A549 (cell line): ENCODE results near the gene DYNC1I1. TPM values are rescaled to one million over a fixed set of nuclear protein-coding genes. Genes with fewer than 3 reads are reported as not detected.

Experiments used
- ATAC-seq, 2 experiments: fragments of 200-7000 bp in 1 of 2; fragments of >200 bp in 1 of 2; cut with Nextera tagmentation in 1 of 2; cut with Tn5 transposase in 1 of 2; 3 replicates each; pipeline versions ENCODE4 v1.8.0 to v1.9.1; 2018 to 2020; ENCODE audit warnings: mild to moderate bottlenecking in 1 of 2, moderate library complexity in 1 of 2
- CTCF ChIA-PET: fragments of 300-600 bp; sonication (Branson Sonifier 250); formaldehyde crosslinking; extraction: SDS; loops from one replicate; lab custom pipeline; 2021; ENCODE audit warnings: antibody characterized with exemption, inconsistent platforms; lab: Yijun Ruan, JAX
- POLR2A ChIA-PET: fragments of 350-600 bp; formaldehyde crosslinking; extraction: SDS; loops from one replicate; lab custom pipeline; 2021; ENCODE audit warnings: antibody characterized with exemption, inconsistent platforms; lab: Yijun Ruan, JAX
- DNase-seq, 2 experiments: peaks; one replicate each; pipeline versions ENCODE4 v3.0.0 to v3.0.0-alpha.2; 2011 to 2016; ENCODE audit warnings: low read depth in 1 of 2, low spot score in 1 of 2
- FAIRE-seq: peaks from 2 replicates; lab custom pipeline; 2011; peaks lifted over from hg19 to GRCh38; lab: Jason Lieb, UNC
- H3K27ac ChIP-seq, 2 experiments: fragments of >200 bp; sonication (Bioruptor Twin); formaldehyde crosslinking; 3 replicates each; pipeline ENCODE4 v1.5.1; 2016 to 2017
- H3K4me1 ChIP-seq: fragments of >200 bp; sonication (Bioruptor Twin); formaldehyde crosslinking; 3 replicates; pipeline ENCODE4 v1.6.1; 2016
- H3K4me2 ChIP-seq: fragments of >200 bp; sonication (Bioruptor Twin); formaldehyde crosslinking; 3 replicates; pipeline ENCODE4 v1.6.1; 2016
- H3K4me3 ChIP-seq: fragments of >200 bp; sonication (Bioruptor Twin); formaldehyde crosslinking; 3 replicates; pipeline ENCODE4 v1.5.1; 2016
- H3K9me3 ChIP-seq: fragments of >200 bp; sonication (Bioruptor Twin); formaldehyde crosslinking; 3 replicates; pipeline ENCODE4 v1.6.1; 2016
- BHLHE40 ChIP-seq: IDR thresholded peaks from 2 replicates; pipeline ENCODE4 v1.6.1; 2012; ENCODE audit warnings: low read depth, low read length, inconsistent platforms
- CBX2 ChIP-seq: fragments of 200-600 bp; sonication (generic); IDR thresholded peaks from 2 replicates; pipeline ENCODE4 v1.6.1; 2016; ENCODE audit warnings: low read depth, mild to moderate bottlenecking, borderline replicate concordance
- CHD4 ChIP-seq: fragments of 200-600 bp; sonication (generic); IDR thresholded peaks from 2 replicates; pipeline ENCODE4 v1.6.1; 2016; ENCODE audit warnings: antibody characterized with exemption, mild to moderate bottlenecking, borderline replicate concordance
- ELK1 ChIP-seq: fragments of 150-350 bp; IDR thresholded peaks from 2 replicates; pipeline ENCODE4 v1.6.1; 2014; ENCODE audit warnings: low read depth, mild to moderate bottlenecking, low read length
- ESRRA ChIP-seq: fragments of 150-350 bp; IDR thresholded peaks from 2 replicates; pipeline ENCODE4 v1.6.1; 2014; ENCODE audit warnings: mild to moderate bottlenecking, low read length, borderline replicate concordance
- FOSL2 ChIP-seq, 2 experiments: fragments of 450-650 bp in 1 of 2; fragments of >200 bp in 1 of 2; sonication (Bioruptor Twin) in 1 of 2; formaldehyde crosslinking; IDR thresholded peaks; 2 replicates each; pipeline versions ENCODE4 v1.5.0 to v1.6.1; 2016 to 2020; ENCODE audit warnings: mild to moderate bottlenecking in 1 of 2, moderate library complexity in 1 of 2
- GATA3 ChIP-seq: IDR thresholded peaks from 2 replicates; pipeline ENCODE4 v1.6.1; 2012; ENCODE audit warnings: borderline replicate concordance
- HES2 ChIP-seq: fragments of >200 bp; sonication (Bioruptor Twin); formaldehyde crosslinking; IDR thresholded peaks from 2 replicates; pipeline ENCODE4 v1.6.1; 2016
- HEYL ChIP-seq: fragments of 250-450 bp; sonication (Bioruptor Pico); IDR thresholded peaks from 2 replicates; pipeline ENCODE4 v1.8.0; 2021; ENCODE audit warnings: mild to moderate bottlenecking, moderate library complexity
- HOXA7 ChIP-seq: fragments of 250-450 bp; sonication (Bioruptor Pico); IDR thresholded peaks from 2 replicates; pipeline ENCODE4 v1.5.0; 2020; ENCODE audit warnings: mild to moderate bottlenecking, moderate library complexity
- HOXB13 ChIP-seq: fragments of 250-450 bp; sonication (Bioruptor Pico); IDR thresholded peaks from 2 replicates; pipeline ENCODE4 v1.5.0; 2020; ENCODE audit warnings: low read depth, mild to moderate bottlenecking, moderate library complexity
- HOXB5 ChIP-seq: fragments of 250-450 bp; sonication (Bioruptor Pico); IDR thresholded peaks from 2 replicates; pipeline ENCODE4 v1.5.0; 2020; ENCODE audit warnings: mild to moderate bottlenecking, moderate library complexity
- JUNB ChIP-seq: fragments of >200 bp; sonication (Bioruptor Twin); formaldehyde crosslinking; IDR thresholded peaks from 2 replicates; pipeline ENCODE4 v1.6.1; 2016
- KDM5A ChIP-seq: fragments of 200-600 bp; sonication (generic); IDR thresholded peaks from 2 replicates; pipeline ENCODE4 v1.6.1; 2016; ENCODE audit warnings: antibody characterized with exemption, mild to moderate bottlenecking
- MAZ ChIP-seq: fragments of 150-350 bp; IDR thresholded peaks from 2 replicates; pipeline ENCODE4 v1.6.1; 2014; ENCODE audit warnings: antibody characterized with exemption, low read depth, low read length, borderline replicate concordance
- MYC ChIP-seq: IDR thresholded peaks from 2 replicates; pipeline ENCODE4 v1.6.1; 2012; ENCODE audit warnings: mild to moderate bottlenecking, inconsistent platforms, low read length, improper control_type of control experiment, borderline replicate concordance
- NFE2L2 ChIP-seq: fragments of 150-350 bp; conservative IDR thresholded peaks from 2 replicates; pipeline ENCODE4 v1.6.1; 2014; ENCODE audit warnings: low read length
- NPAS2 ChIP-seq: fragments of 250-450 bp; sonication (Bioruptor Pico); IDR thresholded peaks from 2 replicates; pipeline ENCODE4 v1.8.0; 2022; ENCODE audit warnings: mild to moderate bottlenecking, moderate library complexity, borderline replicate concordance
- NR3C1 ChIP-seq: fragments of >200 bp; sonication (Bioruptor Twin); formaldehyde crosslinking; IDR thresholded peaks from 3 replicates; pipeline ENCODE4 v1.6.1; 2017
- PHF8 ChIP-seq: fragments of 200-600 bp; sonication (generic); IDR thresholded peaks from 2 replicates; pipeline ENCODE4 v1.6.1; 2016; ENCODE audit warnings: low read depth, mild to moderate bottlenecking, antibody characterized with exemption, moderate library complexity, borderline replicate concordance
- POLR2A ChIP-seq: IDR thresholded peaks from 2 replicates; pipeline ENCODE4 v1.6.1; 2012; ENCODE audit warnings: mild to moderate bottlenecking, low read length
- POLR2AphosphoS2 ChIP-seq: conservative IDR thresholded peaks from 2 replicates; pipeline ENCODE4 v1.6.1; 2012; ENCODE audit warnings: low read length, improper control_type of control experiment, inconsistent platforms
- RFX5 ChIP-seq: fragments of 450-650 bp; IDR thresholded peaks from 2 replicates; pipeline ENCODE4 v1.7.1; 2014; ENCODE audit warnings: antibody characterized with exemption, mild to moderate bottlenecking, moderate library complexity
- SMC3 ChIP-seq: fragments of >200 bp; sonication (Bioruptor Twin); formaldehyde crosslinking; IDR thresholded peaks from 3 replicates; pipeline ENCODE4 v1.6.1; 2018; ENCODE audit warnings: inconsistent platforms
- TFCP2L1 ChIP-seq: fragments of 250-450 bp; sonication (Bioruptor Pico); IDR thresholded peaks from 2 replicates; pipeline ENCODE4 v1.5.0; 2021; ENCODE audit warnings: mild to moderate bottlenecking
- ZC3H11A ChIP-seq: fragments of 450-650 bp; IDR thresholded peaks from 2 replicates; pipeline ENCODE4 v1.6.1; 2014; ENCODE audit warnings: antibody characterized with exemption, mild to moderate bottlenecking
- ZNF302 ChIP-seq: fragments of 250-450 bp; sonication (Bioruptor Pico); IDR thresholded peaks from 2 replicates; pipeline ENCODE4 v1.9.0; 2021; ENCODE audit warnings: inconsistent platforms, mild to moderate bottlenecking, moderate library complexity
- WGBS: methylation state at CpG from one replicate; pipeline ENCODE4 v1.1.6; 2017; ENCODE audit errors: missing lambda C conversion rate; 5-methylcytosine and 5-hydroxymethylcytosine counted together
- polyA plus RNA-seq, 4 experiments: library from polyadenylated mRNA; depleted of rRNA in 3 of 4; stranded (reverse); fragments of >200 nt; fragmentation: RNase III in 1 of 4; extraction: RNeasy Plus Mini Kit Qiagen cat#74134 plus additional on column Dnase treatment in 1 of 4; gene quantifications; 2 replicates in 3 of 4; 3 replicates in 1 of 4; pipeline ENCODE4 v1.2.3, GENCODE V29; 2011 to 2017
- TF ChIP-seq, protein P1 (sequence below): fragments of 200-600 bp; sonication (generic); IDR thresholded peaks from 2 replicates; pipeline ENCODE4 v1.6.1; 2016; ENCODE audit warnings: antibody characterized with exemption, mild to moderate bottlenecking, moderate library complexity
- TF ChIP-seq, protein P2 (sequence below): IDR thresholded peaks from 2 replicates; pipeline ENCODE4 v1.6.1; 2012
- TF ChIP-seq, protein P3 (sequence below): fragments of 250-450 bp; sonication (Bioruptor Pico); IDR thresholded peaks from 2 replicates; pipeline ENCODE4 v1.5.0; 2021; ENCODE audit warnings: mild to moderate bottlenecking, moderate library complexity, borderline replicate concordance
- TF ChIP-seq, protein P4 (sequence below): fragments of 450-650 bp; IDR thresholded peaks from 2 replicates; pipeline ENCODE4 v1.6.1; 2014; ENCODE audit warnings: antibody characterized with exemption

DYNC1I1 gene
- polyA plus RNA-seq, 2 of the 4 experiments (the other 2 are of a cell fraction) = 0.04 TPM; not detected in 1

GRCh38 chr7:96059075-96059474 lies 286.7 kb downstream of the DYNC1I1 start:
- no peak for DNase-seq
- CTCF ChIA-PET = interaction anchor here (0.9 to 1.2 kb wide), 2 partner anchors 142 to 969 kb away, joined by 3 to 5 read pairs; no protein-coding TSS in a partner anchor
- no peak for FAIRE-seq
- TF ChIP-seq HOXA7 (CRISPR knock-in tag) (no peak), POLR2A (no peak), TFCP2L1 (CRISPR knock-in tag) (no peak), RFX5 (no peak), MAZ (no peak), GATA3 (no peak), SMC3 (no peak), FOSL2 (IDR thresholded peaks at IDR 0.05) (no peak), FOSL2 (CRISPR knock-in tag; IDR thresholded peaks at IDR 0.05) (no peak), KDM5A (no peak), HES2 (no peak), BHLHE40 (no peak), NR3C1 (no peak), HOXB13 (no peak), NFE2L2 (no peak), ESRRA (no peak), ZC3H11A (no peak)
- TF ChIP-seq, protein P1, sequence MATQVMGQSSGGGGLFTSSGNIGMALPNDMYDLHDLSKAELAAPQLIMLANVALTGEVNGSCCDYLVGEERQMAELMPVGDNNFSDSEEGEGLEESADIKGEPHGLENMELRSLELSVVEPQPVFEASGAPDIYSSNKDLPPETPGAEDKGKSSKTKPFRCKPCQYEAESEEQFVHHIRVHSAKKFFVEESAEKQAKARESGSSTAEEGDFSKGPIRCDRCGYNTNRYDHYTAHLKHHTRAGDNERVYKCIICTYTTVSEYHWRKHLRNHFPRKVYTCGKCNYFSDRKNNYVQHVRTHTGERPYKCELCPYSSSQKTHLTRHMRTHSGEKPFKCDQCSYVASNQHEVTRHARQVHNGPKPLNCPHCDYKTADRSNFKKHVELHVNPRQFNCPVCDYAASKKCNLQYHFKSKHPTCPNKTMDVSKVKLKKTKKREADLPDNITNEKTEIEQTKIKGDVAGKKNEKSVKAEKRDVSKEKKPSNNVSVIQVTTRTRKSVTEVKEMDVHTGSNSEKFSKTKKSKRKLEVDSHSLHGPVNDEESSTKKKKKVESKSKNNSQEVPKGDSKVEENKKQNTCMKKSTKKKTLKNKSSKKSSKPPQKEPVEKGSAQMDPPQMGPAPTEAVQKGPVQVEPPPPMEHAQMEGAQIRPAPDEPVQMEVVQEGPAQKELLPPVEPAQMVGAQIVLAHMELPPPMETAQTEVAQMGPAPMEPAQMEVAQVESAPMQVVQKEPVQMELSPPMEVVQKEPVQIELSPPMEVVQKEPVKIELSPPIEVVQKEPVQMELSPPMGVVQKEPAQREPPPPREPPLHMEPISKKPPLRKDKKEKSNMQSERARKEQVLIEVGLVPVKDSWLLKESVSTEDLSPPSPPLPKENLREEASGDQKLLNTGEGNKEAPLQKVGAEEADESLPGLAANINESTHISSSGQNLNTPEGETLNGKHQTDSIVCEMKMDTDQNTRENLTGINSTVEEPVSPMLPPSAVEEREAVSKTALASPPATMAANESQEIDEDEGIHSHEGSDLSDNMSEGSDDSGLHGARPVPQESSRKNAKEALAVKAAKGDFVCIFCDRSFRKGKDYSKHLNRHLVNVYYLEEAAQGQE = no peak
- TF ChIP-seq, protein P2, sequence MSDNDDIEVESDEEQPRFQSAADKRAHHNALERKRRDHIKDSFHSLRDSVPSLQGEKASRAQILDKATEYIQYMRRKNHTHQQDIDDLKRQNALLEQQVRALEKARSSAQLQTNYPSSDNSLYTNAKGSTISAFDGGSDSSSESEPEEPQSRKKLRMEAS = no peak
- TF ChIP-seq, protein P3, sequence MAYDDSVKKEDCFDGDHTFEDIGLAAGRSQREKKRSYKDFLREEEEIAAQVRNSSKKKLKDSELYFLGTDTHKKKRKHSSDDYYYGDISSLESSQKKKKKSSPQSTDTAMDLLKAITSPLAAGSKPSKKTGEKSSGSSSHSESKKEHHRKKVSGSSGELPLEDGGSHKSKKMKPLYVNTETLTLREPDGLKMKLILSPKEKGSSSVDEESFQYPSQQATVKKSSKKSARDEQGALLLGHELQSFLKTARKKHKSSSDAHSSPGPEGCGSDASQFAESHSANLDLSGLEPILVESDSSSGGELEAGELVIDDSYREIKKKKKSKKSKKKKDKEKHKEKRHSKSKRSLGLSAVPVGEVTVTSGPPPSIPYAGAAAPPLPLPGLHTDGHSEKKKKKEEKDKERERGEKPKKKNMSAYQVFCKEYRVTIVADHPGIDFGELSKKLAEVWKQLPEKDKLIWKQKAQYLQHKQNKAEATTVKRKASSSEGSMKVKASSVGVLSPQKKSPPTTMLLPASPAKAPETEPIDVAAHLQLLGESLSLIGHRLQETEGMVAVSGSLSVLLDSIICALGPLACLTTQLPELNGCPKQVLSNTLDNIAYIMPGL (CRISPR knock-in tag) = no peak
- Histone ChIP-seq H3K9me3 (no peaks in the 10 kb centered on the region), H3K27ac (no peak overlapping the region), H3K4me1 (no peaks in the 10 kb centered on the region), H3K4me2 (no peak overlapping the region), H3K4me3 (no peak overlapping the region)
- 0% methylated on average over 1 of the region's 1 CpG for WGBS
- POLR2A ChIA-PET = no interaction called here
- no peak for ATAC-seq

DNA sequence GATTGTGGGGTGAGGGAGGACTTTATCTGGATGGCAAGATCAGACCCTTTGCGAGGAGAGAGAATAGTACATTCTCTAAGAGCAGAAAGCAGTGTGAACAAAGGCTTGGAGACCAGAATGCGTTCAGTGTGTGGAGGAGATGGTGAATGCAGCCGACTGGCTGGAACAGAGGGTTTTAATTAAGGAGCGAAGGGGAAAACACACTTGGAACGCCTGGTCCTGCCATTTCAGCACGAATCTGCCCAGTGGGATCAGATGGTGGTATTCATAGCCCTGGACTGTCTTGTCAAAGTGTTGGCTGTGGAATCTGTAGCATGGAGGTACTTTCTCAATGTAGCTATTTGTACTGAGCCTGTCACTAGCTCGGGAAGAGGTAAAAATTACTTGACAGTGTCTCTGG lies 288.7 kb downstream of the DYNC1I1 start:
- WGBS = 21% methylated on average over 7 of the region's 7 CpGs
- Histone ChIP-seq H3K9me3 (no peaks in the 10 kb centered on the region), H3K4me2 (no peak overlapping the region), H3K27ac (no peak overlapping the region), H3K4me1 (no peaks in the 10 kb centered on the region), H3K4me3 (no peak overlapping the region)
- DNase-seq = no peak
- ATAC-seq = no peak
- no peak for FAIRE-seq
- ChIA-PET CTCF (interaction anchor here (0.6 kb wide), 1 partner anchor 160 kb away, joined by 3 read pairs; no protein-coding TSS in a partner anchor), POLR2A (no interaction called here)
- TF ChIP-seq JUNB (no peak), CBX2 (no peak), RFX5 (no peak), PHF8 (no peak), ESRRA (no peak), ZNF302 (CRISPR knock-in tag) (no peak), HOXB5 (no peak), MYC (no peak), ELK1 (no peak), CHD4 (no peak), NPAS2 (CRISPR knock-in tag) (no peak), NFE2L2 (no peak), HEYL (no peak), POLR2AphosphoS2 (no peak)
- TF ChIP-seq, protein P4, sequence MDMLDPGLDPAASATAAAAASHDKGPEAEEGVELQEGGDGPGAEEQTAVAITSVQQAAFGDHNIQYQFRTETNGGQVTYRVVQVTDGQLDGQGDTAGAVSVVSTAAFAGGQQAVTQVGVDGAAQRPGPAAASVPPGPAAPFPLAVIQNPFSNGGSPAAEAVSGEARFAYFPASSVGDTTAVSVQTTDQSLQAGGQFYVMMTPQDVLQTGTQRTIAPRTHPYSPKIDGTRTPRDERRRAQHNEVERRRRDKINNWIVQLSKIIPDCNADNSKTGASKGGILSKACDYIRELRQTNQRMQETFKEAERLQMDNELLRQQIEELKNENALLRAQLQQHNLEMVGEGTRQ = no peak
